ENCODE results near the gene TRPV2. TPM values are rescaled to one million over a fixed set of nuclear protein-coding genes. Genes with fewer than 3 reads are reported as not detected.
"Not testable (repeated sequence)": the region's sequence is repeated elsewhere in the genome, so short reads cannot be mapped to it uniquely, and the experiment has no call there.

TRPV2 gene
- total and polyA plus RNA-seq, 2 of the 4 experiments (the other 2 are of a cell fraction), result 30.8 to 32.8 TPM

DNA sequence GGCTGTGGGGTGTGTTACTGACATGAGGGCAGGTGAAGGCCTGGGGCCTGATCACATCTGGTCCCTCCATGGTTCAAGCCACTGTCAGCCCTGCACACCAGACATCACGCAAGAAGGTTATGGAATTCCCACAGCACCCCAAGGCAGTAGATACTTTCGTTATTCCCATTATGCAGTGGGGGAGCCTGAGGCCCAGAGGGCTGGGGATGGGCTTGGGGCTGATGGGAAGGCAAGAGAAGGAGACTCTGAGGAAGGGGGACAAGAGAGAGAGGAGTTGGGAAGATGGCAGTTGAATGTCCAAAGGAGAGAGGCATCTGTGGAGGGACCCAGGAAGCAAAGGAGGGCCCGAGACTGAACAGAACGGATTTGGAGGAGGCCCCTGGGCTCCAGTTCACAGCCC is 34.7 kb downstream of the TRPV2 start:
- Histone ChIP-seq H4K91ac (ENCODE audit: insufficient read depth, low read depth, low read length) (no peak overlapping the region), H4K8ac (ENCODE audit: low read depth in 2 of 2, low read length in 2 of 2) (no peak overlapping the region), H3K14ac (replicated peaks; ENCODE audit: low read depth, low read length) (no peak overlapping the region), H4K5ac (ENCODE audit: low read depth, low read length) (no peak overlapping the region), H2BK20ac (ENCODE audit: low read depth, low read length) (no peak overlapping the region), H2AK5ac (ENCODE audit: low read depth, low read length) (no peak overlapping the region), H2BK15ac (ENCODE audit: low read depth, low read length) (no peak overlapping the region), H3K9ac (ENCODE audit: low read depth, low read length) (no peak overlapping the region), H2BK5ac (ENCODE audit: low read depth, low read length, poor library complexity, severe bottlenecking) (no peak overlapping the region), H3K9me1 (ENCODE audit: insufficient read depth, low read length) (peaks cover 16% of the 10 kb centered on the region), H2AFZ (replicated peaks; ENCODE audit: low read length, poor library complexity) (no peak overlapping the region), H3K23ac (ENCODE audit: low read depth, low read length) (no peak overlapping the region), H4K20me1 (ENCODE audit: insufficient read depth, low read length) (peaks cover 65% of the 10 kb centered on the region), H3K4ac (ENCODE audit: low read depth, low read length) (no peak overlapping the region), H3K79me1 (ENCODE audit: low read depth in 1 of 2, low read length in 2 of 2) (peaks cover 0 to 59% of the 10 kb centered on the region in 2 experiments; a peak in 3 of 4 replicates), H3K18ac (ENCODE audit: low read depth, low read length) (no peak overlapping the region), H2BK120ac (ENCODE audit: low read depth, low read length) (no peak overlapping the region), H3K27ac (ENCODE audit: insufficient read depth, low read length) (no peak overlapping the region), H3K27me3 (ENCODE audit: control insufficient read depth, insufficient read depth, low read length) (no peaks in the 10 kb centered on the region), H3K9me3 (ENCODE audit: control insufficient read depth, insufficient read depth, low read length) (no peaks in the 10 kb centered on the region), H3K4me1 (ENCODE audit: control insufficient read depth, insufficient read depth, low read length) (no peaks in the 10 kb centered on the region), H2AK9ac (replicated peaks; ENCODE audit: low read depth, low read length, poor library complexity) (no peak overlapping the region), H3K4me3 (ENCODE audit: insufficient read depth, low read depth, low read length) (no peak overlapping the region), H3K4me2 (ENCODE audit: low read depth, low read length) (no peak overlapping the region), H3K36me3 (ENCODE audit: control insufficient read depth, insufficient read depth, low read length) (peaks cover 31% of the 10 kb centered on the region), H3K56ac (ENCODE audit: extremely low read depth, insufficient read depth, low read length) (no peak overlapping the region)
- no peak for TF ChIP-seq FOS (IDR thresholded peaks at IDR 0.05; ENCODE audit: low read depth, low read length)
- TF ChIP-seq, protein P1, sequence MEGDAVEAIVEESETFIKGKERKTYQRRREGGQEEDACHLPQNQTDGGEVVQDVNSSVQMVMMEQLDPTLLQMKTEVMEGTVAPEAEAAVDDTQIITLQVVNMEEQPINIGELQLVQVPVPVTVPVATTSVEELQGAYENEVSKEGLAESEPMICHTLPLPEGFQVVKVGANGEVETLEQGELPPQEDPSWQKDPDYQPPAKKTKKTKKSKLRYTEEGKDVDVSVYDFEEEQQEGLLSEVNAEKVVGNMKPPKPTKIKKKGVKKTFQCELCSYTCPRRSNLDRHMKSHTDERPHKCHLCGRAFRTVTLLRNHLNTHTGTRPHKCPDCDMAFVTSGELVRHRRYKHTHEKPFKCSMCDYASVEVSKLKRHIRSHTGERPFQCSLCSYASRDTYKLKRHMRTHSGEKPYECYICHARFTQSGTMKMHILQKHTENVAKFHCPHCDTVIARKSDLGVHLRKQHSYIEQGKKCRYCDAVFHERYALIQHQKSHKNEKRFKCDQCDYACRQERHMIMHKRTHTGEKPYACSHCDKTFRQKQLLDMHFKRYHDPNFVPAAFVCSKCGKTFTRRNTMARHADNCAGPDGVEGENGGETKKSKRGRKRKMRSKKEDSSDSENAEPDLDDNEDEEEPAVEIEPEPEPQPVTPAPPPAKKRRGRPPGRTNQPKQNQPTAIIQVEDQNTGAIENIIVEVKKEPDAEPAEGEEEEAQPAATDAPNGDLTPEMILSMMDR (conservative IDR thresholded peaks at IDR 0.05; ENCODE audit: low read depth, low read length), result no peak
- intact Hi-C loops (cut with micrococcal nuclease), result no loop called here
- ATAC-seq (ENCODE audit: low read depth) (no peak), DNase-seq (no peak)
- in situ Hi-C loops (cut with MboI; ENCODE audit: low sequenced_read_pairs), result no loop called here
- ChIA-PET CTCF (interaction anchor here (1.4 kb wide), 1 partner anchor 71 kb away, joined by 10 read pairs; no protein-coding TSS in a partner anchor), POLR2A (ENCODE audit: unreplicated experiment) (no interaction called here)
- dilution Hi-C loops (cut with HindIII; ENCODE audit: low sequenced_read_pairs, unreplicated experiment), result no loop called here
- no CpG with 5 or more reads among the region's 4 CpGs for WGBS, 2 experiments (ENCODE audit: extremely low coverage in 2 of 2, insufficient read length in 1 of 2)
- no TSS peak for BruUV-seq (replicated peaks)

DNA sequence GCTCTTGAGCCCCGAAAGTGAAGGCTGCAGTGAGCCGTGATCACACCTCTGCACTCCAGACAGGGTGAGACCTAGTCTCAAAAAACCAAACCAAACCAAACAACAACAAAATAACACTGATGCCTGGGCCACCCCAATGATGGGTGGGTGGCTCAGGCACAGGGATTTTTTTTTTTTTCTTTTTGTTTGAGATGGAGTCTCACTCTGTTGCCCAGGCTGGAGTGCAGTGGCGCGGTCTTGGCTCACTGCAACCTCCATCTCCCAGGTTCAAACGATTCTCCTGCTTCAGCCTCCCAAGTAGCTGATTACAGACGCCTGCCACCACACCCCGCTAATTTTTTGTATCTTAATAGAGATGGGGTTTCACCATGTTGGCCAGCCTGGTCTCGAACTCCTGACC is 36.9 kb downstream of the TRPV2 start:
- in situ Hi-C loops (cut with MboI; ENCODE audit: low sequenced_read_pairs); H3K4me1 ChIP-seq (ENCODE audit: control insufficient read depth, insufficient read depth, low read length); H3K4me2 ChIP-seq (ENCODE audit: low read depth, low read length); H3K18ac ChIP-seq (ENCODE audit: low read depth, low read length); H3K56ac ChIP-seq (ENCODE audit: extremely low read depth, insufficient read depth, low read length); H2BK120ac ChIP-seq (ENCODE audit: low read depth, low read length); H3K14ac ChIP-seq (replicated peaks; ENCODE audit: low read depth, low read length); H2BK5ac ChIP-seq (ENCODE audit: low read depth, low read length, poor library complexity, severe bottlenecking); H2BK20ac ChIP-seq (ENCODE audit: low read depth, low read length); H3K4ac ChIP-seq (ENCODE audit: low read depth, low read length); H2AK5ac ChIP-seq (ENCODE audit: low read depth, low read length); H3K4me3 ChIP-seq (ENCODE audit: insufficient read depth, low read depth, low read length); H3K27me3 ChIP-seq (ENCODE audit: control insufficient read depth, insufficient read depth, low read length); H2AK9ac ChIP-seq (replicated peaks; ENCODE audit: low read depth, low read length, poor library complexity); DNase-seq; H2AFZ ChIP-seq (replicated peaks; ENCODE audit: low read length, poor library complexity); H4K5ac ChIP-seq (ENCODE audit: low read depth, low read length); ATAC-seq (ENCODE audit: low read depth); H2BK15ac ChIP-seq (ENCODE audit: low read depth, low read length); H4K91ac ChIP-seq (ENCODE audit: insufficient read depth, low read depth, low read length); H3K23ac ChIP-seq (ENCODE audit: low read depth, low read length); H3K9ac ChIP-seq (ENCODE audit: low read depth, low read length); H3K9me3 ChIP-seq (ENCODE audit: control insufficient read depth, insufficient read depth, low read length); BruUV-seq (replicated peaks); dilution Hi-C loops (cut with HindIII; ENCODE audit: low sequenced_read_pairs, unreplicated experiment); H3K27ac ChIP-seq (ENCODE audit: insufficient read depth, low read length); H4K8ac ChIP-seq (ENCODE audit: low read depth in 2 of 2, low read length in 2 of 2): not testable (repeated sequence)
- intact Hi-C loops (cut with micrococcal nuclease), result loop anchor here (2.0 kb wide), 2 partner anchors 129 to 137 kb away; no protein-coding TSS in a partner anchor
- peaks cover 13% of the 10 kb centered on the region for H3K9me1 ChIP-seq (ENCODE audit: insufficient read depth, low read length)
- peaks cover 0 to 42% of the 10 kb centered on the region in 2 experiments; a peak in 2 of 4 replicates for H3K79me1 ChIP-seq (ENCODE audit: low read depth in 1 of 2, low read length in 2 of 2)
- CTCF ChIA-PET, result interaction anchor here (0.6 to 4.3 kb wide), 4 partner anchors 11 to 106 kb away, joined by 3 to 42 read pairs (median 5); no protein-coding TSS in a partner anchor
- H4K20me1 ChIP-seq (ENCODE audit: insufficient read depth, low read length), result peaks cover 51% of the 10 kb centered on the region
- H3K36me3 ChIP-seq (ENCODE audit: control insufficient read depth, insufficient read depth, low read length), result peaks cover 18% of the 10 kb centered on the region
- WGBS, 2 experiments (ENCODE audit: extremely low coverage in 2 of 2, insufficient read length in 1 of 2), result no CpG with 5 or more reads among the region's 8 CpGs
- POLR2A ChIA-PET (ENCODE audit: unreplicated experiment), result interaction anchor here (0.6 kb wide), 1 partner anchor 89 kb away, joined by 3 read pairs; no protein-coding TSS in a partner anchor

Measured in IMR-90 (cell line).